ENCODE measurements around the gene SPAG6.
A peak's percentile ranks its signal among the peaks of the same experiment; 100 is the strongest.
"Not testable (repeated sequence)": the region's sequence is repeated elsewhere in the genome, so short reads cannot be mapped to it uniquely, and the experiment has no call there.

The SPAG6 gene

DNA sequence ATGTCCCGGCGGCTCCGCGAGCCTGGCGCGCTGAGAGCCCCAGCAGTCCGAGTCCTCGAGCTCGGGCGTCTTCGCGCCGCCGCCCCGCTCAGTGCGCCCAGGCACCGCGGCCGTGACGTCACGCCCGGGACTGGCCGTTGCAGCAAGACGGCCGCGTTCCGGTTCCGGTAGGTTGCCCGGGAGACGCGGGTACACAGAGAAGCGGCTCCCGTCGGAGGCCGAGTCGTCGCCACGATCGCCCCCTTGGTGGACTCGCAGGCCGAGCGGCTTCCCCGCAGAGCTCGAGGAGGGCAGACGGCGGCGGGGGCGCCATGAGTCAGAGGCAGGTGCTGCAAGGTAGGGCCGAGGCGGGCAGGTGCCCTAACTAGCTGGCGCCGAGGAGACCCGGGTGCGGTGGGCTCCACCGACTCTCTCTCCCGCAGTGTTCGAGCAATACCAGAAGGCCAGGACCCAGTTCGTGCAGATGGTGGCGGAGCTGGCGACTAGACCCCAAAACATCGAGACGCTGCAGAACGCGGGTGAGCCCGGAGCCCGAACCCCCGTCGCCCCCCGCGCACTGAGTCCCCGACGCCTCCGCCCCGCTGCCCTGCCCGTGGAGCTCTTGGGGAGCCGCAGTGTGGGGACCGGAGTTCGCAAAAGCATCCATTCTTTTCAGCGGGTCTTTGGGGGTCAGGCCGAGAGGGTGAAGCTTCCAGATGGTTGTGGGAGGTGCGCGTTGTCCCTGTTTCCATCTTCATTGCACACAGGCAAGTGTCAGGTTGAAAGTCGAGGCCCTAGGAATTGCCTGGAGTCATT, at the start of gene SPAG6:
SPAG6 (plus strand) TSS at position 196 of the 795 bp plus-strand sequence; CDS start at position 312, 116 bp downstream.
- H3K4me3 ChIP-seq (ENCODE audit: low read depth, low read length), result peak within 1 kb of the TSS; percentile 5; the same call in 1 of the 2 replicates
- no peak for TF ChIP-seq CTCF (IDR thresholded peaks at IDR 0.05; ENCODE audit: insufficient read depth, low read depth, low read length, missing control alignments)
- DNase-seq (ENCODE audit: low read depth), result peak; percentile 37

DNA sequence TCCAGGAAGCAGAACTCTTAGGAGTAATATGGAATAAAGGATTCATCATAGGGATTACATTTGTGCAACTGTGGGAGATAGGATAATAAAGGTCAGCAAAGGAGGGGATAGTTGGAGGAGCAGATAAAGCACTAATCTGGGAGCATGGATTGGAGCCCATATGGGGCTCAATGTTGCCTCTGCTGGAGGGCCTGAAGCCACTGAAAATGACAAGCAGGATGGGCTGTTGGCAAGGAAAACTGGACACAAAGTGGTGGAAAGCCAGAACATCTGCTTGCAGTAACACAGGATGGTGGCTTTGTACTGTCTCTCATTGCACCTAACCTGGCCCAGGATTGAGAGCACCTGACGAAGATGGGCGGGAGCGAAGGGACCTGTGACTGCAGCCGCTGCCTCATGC, 44.1 kb upstream of the SPAG6 start:
- no peak overlapping the region for H3K4me3 ChIP-seq (ENCODE audit: low read depth, low read length)
- peak; percentile 0 for TF ChIP-seq CTCF (IDR thresholded peaks at IDR 0.05; ENCODE audit: insufficient read depth, low read depth, low read length, missing control alignments)
- DNase-seq (ENCODE audit: low read depth), result no peak

GRCh38 chr10:22303461-22303860, 41.8 kb upstream of the SPAG6 start:
- no peak overlapping the region for H3K4me3 ChIP-seq (ENCODE audit: low read depth, low read length)
- DNase-seq (ENCODE audit: low read depth), result no peak
- TF ChIP-seq CTCF (IDR thresholded peaks at IDR 0.05; ENCODE audit: insufficient read depth, low read depth, low read length, missing control alignments), result no peak

DNA sequence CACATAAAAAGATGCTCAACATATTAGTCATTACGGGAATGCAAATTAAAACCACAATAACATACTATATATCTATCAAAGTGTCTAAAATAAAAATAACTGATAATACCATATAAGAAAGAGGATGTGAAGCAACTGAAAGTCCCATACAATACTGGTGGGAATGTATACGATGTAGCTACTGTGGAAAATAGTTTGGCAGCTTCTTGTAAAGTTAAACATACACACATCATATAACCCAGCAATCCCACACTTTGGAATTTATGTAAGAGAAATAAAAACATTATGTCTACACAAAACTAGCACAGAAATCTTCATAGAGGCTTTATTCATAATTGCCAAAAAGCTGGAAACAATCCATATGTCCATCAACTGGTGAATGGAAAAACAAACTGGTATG, 39.6 kb upstream of the SPAG6 start:
- no peak for TF ChIP-seq CTCF (IDR thresholded peaks at IDR 0.05; ENCODE audit: insufficient read depth, low read depth, low read length, missing control alignments)
- H3K4me3 ChIP-seq (ENCODE audit: low read depth, low read length), result no peak overlapping the region
- DNase-seq (ENCODE audit: low read depth), result no peak

GRCh38 chr10:22308390-22308789, 36.9 kb upstream of the SPAG6 start:
- peak; percentile 83 for DNase-seq (ENCODE audit: low read depth)
- no peak for TF ChIP-seq CTCF (IDR thresholded peaks at IDR 0.05; ENCODE audit: insufficient read depth, low read depth, low read length, missing control alignments)
- no peak overlapping the region for H3K4me3 ChIP-seq (ENCODE audit: low read depth, low read length)

DNA sequence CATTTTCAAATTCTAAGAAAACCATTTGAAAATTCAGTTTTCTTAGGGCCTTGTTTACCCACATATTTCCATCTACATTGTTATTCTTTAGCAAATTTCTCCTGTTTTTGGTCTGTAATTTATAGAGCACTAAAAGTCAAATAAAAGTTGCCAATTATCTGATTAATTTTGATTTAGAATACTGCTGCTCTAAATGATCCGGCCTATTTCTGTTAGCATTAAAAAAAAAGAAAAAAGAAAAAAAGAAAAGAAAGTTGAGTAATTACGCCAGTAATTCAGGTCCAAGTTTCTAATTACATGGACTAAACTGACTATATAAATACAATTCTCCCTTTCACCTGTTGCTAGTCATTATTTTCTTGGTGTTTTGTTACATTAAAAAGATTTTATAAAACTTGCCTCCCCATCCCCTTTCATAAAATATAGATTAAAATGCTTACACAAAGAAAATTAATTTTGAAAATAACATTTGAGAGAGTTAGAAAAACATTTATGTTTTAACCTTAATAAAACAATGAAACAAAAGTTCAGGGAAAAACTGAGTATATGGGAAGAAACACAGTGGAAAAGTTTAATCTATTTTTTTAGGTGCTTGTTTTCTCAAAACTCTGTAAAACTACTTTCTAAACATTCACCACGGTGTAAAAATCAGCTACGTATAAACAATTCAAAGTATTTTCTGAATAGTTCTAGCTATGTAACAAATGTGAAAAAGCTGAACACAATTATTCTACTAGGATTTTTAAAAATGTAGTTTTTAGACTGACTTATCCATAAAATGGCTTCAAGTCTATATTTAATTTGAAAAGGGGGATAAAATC, 35.9 kb upstream of the SPAG6 start:
- DNase-seq (ENCODE audit: low read depth), result no peak
- TF ChIP-seq CTCF (IDR thresholded peaks at IDR 0.05; ENCODE audit: insufficient read depth, low read depth, low read length, missing control alignments), result no peak
- no peak overlapping the region for H3K4me3 ChIP-seq (ENCODE audit: low read depth, low read length)

- DNase-seq (ENCODE audit: low read depth); H3K4me3 ChIP-seq (ENCODE audit: low read depth, low read length): not testable (repeated sequence)
Measured at GRCh38 chr10:22310012-22310411, 35.3 kb upstream of the SPAG6 start.

All from GM12865 (cell line).